GM12878 (cell line): ENCODE measurements around the gene VSX1. TPM values are rescaled to one million over a fixed set of nuclear protein-coding genes. Genes with fewer than 3 reads are reported as not detected.

Source experiments
- ATAC-seq: fragments of 200-7000 bp; cut with Tn5 transposase; 3 replicates; pipeline ENCODE4 v1.9.1; 2020; ENCODE audit warnings: mild to moderate bottlenecking, moderate library complexity
- BruUV-seq: library from RNA; stranded (reverse); fragments of 400-500 nt; replicated peaks from 2 replicates; lab custom pipeline; 2021; lab: Mats Ljungman, UMichigan
- CTCF ChIA-PET: fragments of 300-600 bp; sonication (Branson Sonifier 250); formaldehyde crosslinking; extraction: SDS; loops from one replicate; lab custom pipeline; 2021; ENCODE audit warnings: inconsistent platforms; lab: Yijun Ruan, JAX
- POLR2A ChIA-PET: fragments of 350-600 bp; formaldehyde crosslinking; extraction: SDS; loops from one replicate; lab custom pipeline; 2021; ENCODE audit warnings: inconsistent platforms; lab: Charles Lee
- RAD21 ChIA-PET: fragments of 300-600 bp; sonication (Branson Sonifier 250); formaldehyde crosslinking; loops from one replicate; lab custom pipeline; 2023; ENCODE audit warnings: antibody characterized with exemption; ENCODE audit not compliant: unreplicated experiment; lab: Charles Lee
- SMC1A ChIA-PET: fragments of 300-600 bp; sonication (Branson Sonifier 250); formaldehyde crosslinking; loops from one replicate; lab custom pipeline; 2023; ENCODE audit not compliant: unreplicated experiment, uncharacterized antibody; lab: Charles Lee
- DNase-seq: peaks from one replicate; pipeline ENCODE4 v3.0.0-alpha.2; 2011; ENCODE audit warnings: low read depth, low spot score
- FAIRE-seq: peaks from 3 replicates; lab custom pipeline; 2011; peaks lifted over from hg19 to GRCh38; lab: Jason Lieb, UNC
- H2AFZ ChIP-seq: 2 replicates; pipeline ENCODE4 v1.6.0; 2011; ENCODE audit warnings: low read depth, low read length, control low read depth; ENCODE audit not compliant: control insufficient read depth
- H3K27ac ChIP-seq: 2 replicates; pipeline ENCODE4 v1.5.1; 2011; ENCODE audit warnings: control low read depth; ENCODE audit not compliant: control insufficient read depth, insufficient read depth
- H3K27me3 ChIP-seq, 2 experiments: replicated peaks in 1 of 2; 2 replicates each; pipeline versions ENCODE4 v1.6.0 to v1.6.1; 2011; ENCODE audit warnings: low read length in 1 of 2; ENCODE audit not compliant: control insufficient read depth in 2 of 2, insufficient read depth in 2 of 2
- H3K36me3 ChIP-seq, 2 experiments: 2 replicates each; pipeline ENCODE4 v1.5.1; 2011; ENCODE audit warnings: low read length in 1 of 2; ENCODE audit not compliant: control insufficient read depth in 2 of 2, insufficient read depth in 2 of 2
- H3K4me1 ChIP-seq: 2 replicates; pipeline ENCODE4 v1.6.1; 2011; ENCODE audit warnings: mild to moderate bottlenecking, low read length, moderate library complexity, mixed read lengths; ENCODE audit not compliant: control insufficient read depth, insufficient read depth
- H3K4me2 ChIP-seq: 2 replicates; pipeline ENCODE4 v1.6.0; 2011; ENCODE audit warnings: control low read depth; ENCODE audit not compliant: control insufficient read depth, insufficient read depth
- H3K4me3 ChIP-seq: fragments of 200-600 bp; sonication (generic); 2 replicates; pipeline ENCODE4 v1.5.1; 2016
- H3K79me2 ChIP-seq: 2 replicates; pipeline ENCODE4 v1.6.0; 2011; ENCODE audit warnings: low read length; ENCODE audit not compliant: control insufficient read depth, insufficient read depth
- H3K9ac ChIP-seq: 2 replicates; pipeline ENCODE4 v1.8.0; 2011; ENCODE audit warnings: low read length, control low read depth, mixed read lengths; ENCODE audit not compliant: control insufficient read depth, insufficient read depth
- H3K9me3 ChIP-seq: replicated peaks from 3 replicates; pipeline ENCODE4 v1.5.1; 2011; ENCODE audit warnings: mild to moderate bottlenecking, low read length; ENCODE audit not compliant: control insufficient read depth, insufficient read depth
- H4K20me1 ChIP-seq: 2 replicates; pipeline ENCODE4 v1.6.0; 2011; ENCODE audit not compliant: control insufficient read depth, insufficient read depth
- CEBPB ChIP-seq, 2 experiments: fragments of 150-350 bp in 1 of 2; IDR thresholded peaks; 2 replicates each; pipeline ENCODE4 v1.6.1; 2012 to 2014; ENCODE audit warnings: low read depth in 2 of 2, low read length in 2 of 2, borderline replicate concordance in 1 of 2, inconsistent platforms in 1 of 2
- ESRRA ChIP-seq: IDR thresholded peaks from 2 replicates; pipeline ENCODE4 v1.6.1; 2012; ENCODE audit warnings: mild to moderate bottlenecking, low read length, improper control_type of control experiment
- MYB ChIP-seq: fragments of 150-350 bp; IDR thresholded peaks from 2 replicates; pipeline ENCODE4 v1.6.1; 2014; ENCODE audit warnings: mild to moderate bottlenecking, low read depth, low read length, borderline replicate concordance
- NR2F1 ChIP-seq: fragments of 450-650 bp; conservative IDR thresholded peaks from 2 replicates; pipeline ENCODE4 v1.6.1; 2017; ENCODE audit warnings: mild to moderate bottlenecking
- PAX5 ChIP-seq: IDR thresholded peaks from 2 replicates; pipeline ENCODE4 v1.6.1; 2011; ENCODE audit warnings: low read depth, low read length, borderline replicate concordance
- PML ChIP-seq: IDR thresholded peaks from 2 replicates; pipeline ENCODE4 v1.6.1; 2012; ENCODE audit warnings: low read length, inconsistent platforms
- POLR2AphosphoS2 ChIP-seq: IDR thresholded peaks from 2 replicates; pipeline ENCODE4 v1.6.1; 2011; ENCODE audit warnings: low read depth, mild to moderate bottlenecking, low read length, improper control_type of control experiment, moderate library complexity
- POLR2AphosphoS5 ChIP-seq: IDR thresholded peaks from 2 replicates; pipeline ENCODE4 v1.6.1; 2011; ENCODE audit warnings: mild to moderate bottlenecking, low read length, inconsistent platforms
- SREBF1 ChIP-seq: IDR thresholded peaks from 2 replicates; pipeline ENCODE4 v1.6.1; 2012; ENCODE audit warnings: mild to moderate bottlenecking, low read length
- TARDBP ChIP-seq: IDR thresholded peaks from 2 replicates; pipeline ENCODE4 v1.6.1; 2016; ENCODE audit warnings: borderline replicate concordance
- TBL1XR1 ChIP-seq: IDR thresholded peaks from 2 replicates; pipeline ENCODE4 v1.6.1; 2012; ENCODE audit warnings: low read depth, low read length, improper control_type of control experiment
- whole genome bisulfite sequencing: methylation state at CpG from one replicate; pipeline ENCODE4 v1.1.6; 2016; ENCODE audit warnings: low lambda C conversion rate; ENCODE audit not compliant: insufficient replicate concordance, insufficient coverage; ENCODE audit errors: missing lambda C conversion rate; 5-methylcytosine and 5-hydroxymethylcytosine counted together
- in situ Hi-C: fragments of 300-500 bp; cut with MboI; formaldehyde crosslinking; loops from 9 replicates; pipeline ENCODE4 v1.14.3; 2018; ENCODE audit warnings: mixed read lengths
- intact Hi-C: fragments of 100-400 bp; cut with micrococcal nuclease; formaldehyde crosslinking; loops from one replicate; pipeline ENCODE4 v1.14.2; 2022; ENCODE audit not compliant: unreplicated experiment
- polyA plus RNA-seq, 11 experiments: library from polyadenylated mRNA; depleted of rRNA in 4 of 11; unstranded in 6 of 11; stranded (reverse) in 5 of 11; fragments of >200 nt; fragmentation: Nextera tagmentation in 4 of 11; fragmentation: Illumina TruSeq in 1 of 11; extraction: Ambion mirVana in 4 of 11; extraction: Trizol in 1 of 11; gene quantifications; 1 replicate in 1 of 11; 2 replicates in 10 of 11; pipeline versions ENCODE4 v1.2.1 to v1.2.3, GENCODE V29; 2011 to 2016; ENCODE audit warnings: inconsistent platforms in 2 of 11, missing spikeins in 2 of 11, low read depth in 1 of 11
- total RNA-seq, 4 experiments: library from RNA; depleted of rRNA in 3 of 4; stranded (reverse); fragments of >200 nt in 3 of 4; fragmentation: Illumina TruSeq in 1 of 4; extraction: Trizol in 1 of 4; gene quantifications; 2 replicates each; pipeline versions ENCODE4 v1.2.1 to v1.2.3, GENCODE V29; 2013 to 2021
- TF ChIP-seq, protein P1 (sequence below): fragments of 450-650 bp; IDR thresholded peaks from 2 replicates; pipeline ENCODE4 v1.6.1; 2017; ENCODE audit warnings: mild to moderate bottlenecking, moderate library complexity
- TF ChIP-seq, protein P2 (sequence below): fragments of 450-650 bp; conservative IDR thresholded peaks from 2 replicates; pipeline ENCODE4 v1.6.1; 2017; ENCODE audit warnings: mild to moderate bottlenecking, moderate library complexity

Gene VSX1
- total and polyA plus RNA-seq, 10 of the 15 experiments (the other 5 are each of a cell fraction or from before 2014, with no cell fraction given): 0.05 TPM; not detected in 9

DNA sequence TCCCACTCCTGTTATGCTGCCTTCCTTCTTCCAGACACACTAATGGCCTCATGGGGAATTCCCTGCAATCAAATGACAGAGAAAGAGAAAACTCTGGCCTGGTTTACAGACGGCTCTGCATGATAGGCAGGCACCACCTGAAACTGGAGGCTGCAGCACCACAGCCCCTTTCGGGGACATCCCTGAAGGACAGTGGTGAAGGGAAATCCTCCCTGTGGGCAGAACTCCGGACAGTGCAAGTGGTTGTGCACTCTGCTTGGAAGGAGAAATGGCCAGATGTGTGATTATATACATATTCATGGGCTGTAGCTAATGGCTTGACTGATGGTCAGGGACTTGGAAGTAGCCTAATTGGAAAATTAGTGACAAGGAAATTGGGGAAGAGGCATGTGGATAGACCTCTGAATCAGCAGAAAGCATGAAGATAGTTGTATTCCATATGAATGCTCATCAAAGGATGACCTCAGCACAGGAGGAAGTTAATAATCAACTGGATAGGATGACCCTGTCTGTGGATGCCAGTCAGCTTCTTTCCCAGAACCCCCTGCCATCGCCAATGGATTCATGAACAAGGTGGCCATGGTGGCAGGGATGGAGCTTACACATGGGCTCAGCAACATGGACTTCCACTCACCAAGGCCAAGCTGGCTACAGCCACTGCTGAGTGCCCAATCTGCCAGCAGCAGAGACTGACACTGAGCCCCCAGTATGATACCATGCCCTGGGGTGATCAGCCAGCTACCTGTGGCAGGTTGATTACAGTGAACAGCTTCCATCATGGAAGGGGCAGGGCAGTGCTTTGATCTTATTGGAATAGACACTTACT is 44.5 kb upstream of the VSX1 start:
- in situ Hi-C loops: no loop called here
- POLR2A ChIA-PET: no interaction called here
- no peak for TF ChIP-seq POLR2AphosphoS5
- TF ChIP-seq, protein P1, sequence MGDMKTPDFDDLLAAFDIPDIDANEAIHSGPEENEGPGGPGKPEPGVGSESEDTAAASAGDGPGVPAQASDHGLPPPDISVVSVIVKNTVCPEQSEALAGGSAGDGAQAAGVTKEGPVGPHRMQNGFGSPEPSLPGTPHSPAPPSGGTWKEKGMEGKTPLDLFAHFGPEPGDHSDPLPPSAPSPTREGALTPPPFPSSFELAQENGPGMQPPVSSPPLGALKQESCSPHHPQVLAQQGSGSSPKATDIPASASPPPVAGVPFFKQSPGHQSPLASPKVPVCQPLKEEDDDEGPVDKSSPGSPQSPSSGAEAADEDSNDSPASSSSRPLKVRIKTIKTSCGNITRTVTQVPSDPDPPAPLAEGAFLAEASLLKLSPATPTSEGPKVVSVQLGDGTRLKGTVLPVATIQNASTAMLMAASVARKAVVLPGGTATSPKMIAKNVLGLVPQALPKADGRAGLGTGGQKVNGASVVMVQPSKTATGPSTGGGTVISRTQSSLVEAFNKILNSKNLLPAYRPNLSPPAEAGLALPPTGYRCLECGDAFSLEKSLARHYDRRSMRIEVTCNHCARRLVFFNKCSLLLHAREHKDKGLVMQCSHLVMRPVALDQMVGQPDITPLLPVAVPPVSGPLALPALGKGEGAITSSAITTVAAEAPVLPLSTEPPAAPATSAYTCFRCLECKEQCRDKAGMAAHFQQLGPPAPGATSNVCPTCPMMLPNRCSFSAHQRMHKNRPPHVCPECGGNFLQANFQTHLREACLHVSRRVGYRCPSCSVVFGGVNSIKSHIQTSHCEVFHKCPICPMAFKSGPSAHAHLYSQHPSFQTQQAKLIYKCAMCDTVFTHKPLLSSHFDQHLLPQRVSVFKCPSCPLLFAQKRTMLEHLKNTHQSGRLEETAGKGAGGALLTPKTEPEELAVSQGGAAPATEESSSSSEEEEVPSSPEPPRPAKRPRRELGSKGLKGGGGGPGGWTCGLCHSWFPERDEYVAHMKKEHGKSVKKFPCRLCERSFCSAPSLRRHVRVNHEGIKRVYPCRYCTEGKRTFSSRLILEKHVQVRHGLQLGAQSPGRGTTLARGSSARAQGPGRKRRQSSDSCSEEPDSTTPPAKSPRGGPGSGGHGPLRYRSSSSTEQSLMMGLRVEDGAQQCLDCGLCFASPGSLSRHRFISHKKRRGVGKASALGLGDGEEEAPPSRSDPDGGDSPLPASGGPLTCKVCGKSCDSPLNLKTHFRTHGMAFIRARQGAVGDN: no peak
- no peak for TF ChIP-seq PML
- TF ChIP-seq, protein P2, sequence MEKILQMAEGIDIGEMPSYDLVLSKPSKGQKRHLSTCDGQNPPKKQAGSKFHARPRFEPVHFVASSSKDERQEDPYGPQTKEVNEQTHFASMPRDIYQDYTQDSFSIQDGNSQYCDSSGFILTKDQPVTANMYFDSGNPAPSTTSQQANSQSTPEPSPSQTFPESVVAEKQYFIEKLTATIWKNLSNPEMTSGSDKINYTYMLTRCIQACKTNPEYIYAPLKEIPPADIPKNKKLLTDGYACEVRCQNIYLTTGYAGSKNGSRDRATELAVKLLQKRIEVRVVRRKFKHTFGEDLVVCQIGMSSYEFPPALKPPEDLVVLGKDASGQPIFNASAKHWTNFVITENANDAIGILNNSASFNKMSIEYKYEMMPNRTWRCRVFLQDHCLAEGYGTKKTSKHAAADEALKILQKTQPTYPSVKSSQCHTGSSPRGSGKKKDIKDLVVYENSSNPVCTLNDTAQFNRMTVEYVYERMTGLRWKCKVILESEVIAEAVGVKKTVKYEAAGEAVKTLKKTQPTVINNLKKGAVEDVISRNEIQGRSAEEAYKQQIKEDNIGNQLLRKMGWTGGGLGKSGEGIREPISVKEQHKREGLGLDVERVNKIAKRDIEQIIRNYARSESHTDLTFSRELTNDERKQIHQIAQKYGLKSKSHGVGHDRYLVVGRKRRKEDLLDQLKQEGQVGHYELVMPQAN: no peak
- no peak for TF ChIP-seq SREBF1
- no peak for TF ChIP-seq NR2F1
- no peak for TF ChIP-seq ESRRA
- no peak for TF ChIP-seq MYB
- no peak for TF ChIP-seq PAX5
- no peak for TF ChIP-seq POLR2AphosphoS2
- no peak for TF ChIP-seq TARDBP
- no peak for TF ChIP-seq TBL1XR1
- TF ChIP-seq CEBPB (IDR thresholded peaks at IDR 0.05; ENCODE audit: borderline replicate concordance in 1 of 2, low read depth in 2 of 2, low read length in 2 of 2): no peak
- TF ChIP-seq, all 136 proteins: peak for 0
- ChIA-PET RAD21 (no interaction called here), SMC1A (interaction anchor here (1.0 kb wide), 1 partner anchor 32 kb away, joined by 3 read pairs; no protein-coding TSS in a partner anchor), CTCF (no interaction called here)
- no peaks in the 10 kb centered on the region for H4K20me1 ChIP-seq
- WGBS: 31% methylated on average over 4 of the region's 4 CpGs
- intact Hi-C loops: no loop called here
- ATAC-seq (peak; percentile 41; the same call in 1 of the 3 replicates), FAIRE-seq (no peak), DNase-seq (no peak)
- no peaks in the 10 kb centered on the region for H3K9me3 ChIP-seq
- peaks cover 0 to 3% of the 10 kb centered on the region in 2 experiments; a peak in 1 of 4 replicates for H3K27me3 ChIP-seq
- H3K4me3 ChIP-seq: no peak overlapping the region
- H3K4me1 ChIP-seq: no peaks in the 10 kb centered on the region
- no TSS peak for BruUV-seq
- H3K4me2 ChIP-seq: no peak overlapping the region
- no peak overlapping the region for H2AFZ ChIP-seq
- H3K27ac ChIP-seq: no peak overlapping the region
- no peaks in the 10 kb centered on the region for H3K36me3 ChIP-seq
- H3K9ac ChIP-seq: no peak overlapping the region
- no peaks in the 10 kb centered on the region for H3K79me2 ChIP-seq
